A549 treated with CpdA at 1 μM for 4 hours (cell line): ENCODE results near the gene SPATA31A1. TPM values are rescaled to one million over a fixed set of nuclear protein-coding genes. Genes with fewer than 3 reads are reported as not detected.

ENCODE experiments used
- total RNA-seq: library from RNA; stranded (reverse); fragments of 200-300 nt; extraction: Qiagen RNA extraction; gene quantifications from 5 replicates; pipeline ENCODE4 v1.2.3, GENCODE V29; 2022; ENCODE audit warnings: low read depth

SPATA31A1 gene
- total RNA-seq, result 0.02 TPM in 1 of 5 replicates, not detected in the others

GRCh38 chr9:39355369-39355768 is at the start of gene SPATA31A1:
Gene SPATA31A1 (plus strand): TSS chr9:39355669. CDS start chr9:39355731, 62 bp downstream.

Other genes with a start within 250 kb of the SPATA31A1 start
- 8.7 to 12.3 TPM (median 10.4 TPM) in 5 replicates for gene CNTNAP3, start 67.5 kb upstream of the SPATA31A1 start, total RNA-seq